GM12875 (cell line): ENCODE measurements around the gene MEIS2.

Experiments used
- H3K4me3 ChIP-seq: one replicate; pipeline ENCODE4 v1.5.1; 2011; ENCODE audit warnings: low read depth, low read length, control low read depth
- TF ChIP-seq, protein P1 (sequence below): IDR thresholded peaks from 2 replicates; pipeline ENCODE4 v1.5.1; 2011; ENCODE audit warnings: low read depth, mild to moderate bottlenecking, control low read depth, inconsistent platforms, low read length, moderate library complexity, borderline replicate concordance; ENCODE audit not compliant: insufficient read depth

The MEIS2 gene

GRCh38 chr15:36877294-36877693 lies 223.1 kb downstream of the MEIS2 start:
- TF ChIP-seq, protein P1, sequence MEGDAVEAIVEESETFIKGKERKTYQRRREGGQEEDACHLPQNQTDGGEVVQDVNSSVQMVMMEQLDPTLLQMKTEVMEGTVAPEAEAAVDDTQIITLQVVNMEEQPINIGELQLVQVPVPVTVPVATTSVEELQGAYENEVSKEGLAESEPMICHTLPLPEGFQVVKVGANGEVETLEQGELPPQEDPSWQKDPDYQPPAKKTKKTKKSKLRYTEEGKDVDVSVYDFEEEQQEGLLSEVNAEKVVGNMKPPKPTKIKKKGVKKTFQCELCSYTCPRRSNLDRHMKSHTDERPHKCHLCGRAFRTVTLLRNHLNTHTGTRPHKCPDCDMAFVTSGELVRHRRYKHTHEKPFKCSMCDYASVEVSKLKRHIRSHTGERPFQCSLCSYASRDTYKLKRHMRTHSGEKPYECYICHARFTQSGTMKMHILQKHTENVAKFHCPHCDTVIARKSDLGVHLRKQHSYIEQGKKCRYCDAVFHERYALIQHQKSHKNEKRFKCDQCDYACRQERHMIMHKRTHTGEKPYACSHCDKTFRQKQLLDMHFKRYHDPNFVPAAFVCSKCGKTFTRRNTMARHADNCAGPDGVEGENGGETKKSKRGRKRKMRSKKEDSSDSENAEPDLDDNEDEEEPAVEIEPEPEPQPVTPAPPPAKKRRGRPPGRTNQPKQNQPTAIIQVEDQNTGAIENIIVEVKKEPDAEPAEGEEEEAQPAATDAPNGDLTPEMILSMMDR: no peak
- H3K4me3 ChIP-seq: no peak overlapping the region

DNA sequence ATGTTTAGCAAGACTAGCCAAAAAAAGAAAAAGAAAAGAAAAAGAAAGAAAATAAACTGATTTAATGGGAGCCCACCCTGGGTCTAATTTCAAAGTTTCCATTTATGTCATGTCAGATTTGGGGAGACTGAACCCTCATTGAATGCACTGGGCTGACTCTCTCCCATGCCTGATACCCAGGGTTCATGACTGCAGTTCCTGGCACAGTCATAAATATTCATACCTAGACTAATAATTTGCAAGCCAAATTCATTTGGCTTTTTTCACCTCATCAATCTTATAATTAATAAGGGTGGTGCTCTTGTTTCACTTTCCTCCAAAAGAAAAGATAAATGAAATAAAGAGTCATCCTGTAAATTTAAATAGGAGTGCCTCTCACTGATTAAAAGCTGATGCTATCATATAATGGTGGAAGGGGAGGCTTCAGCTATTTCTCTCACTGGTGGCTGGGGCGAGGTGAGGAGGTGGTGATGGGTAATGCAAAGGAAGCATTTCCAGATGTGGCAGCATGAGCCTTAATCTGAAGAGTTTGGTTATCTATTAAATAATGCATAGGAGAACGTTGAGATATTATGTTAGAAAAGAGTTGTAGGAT lies 224.5 kb downstream of the MEIS2 start:
- no peak overlapping the region for H3K4me3 ChIP-seq

GRCh38 chr15:36874930-36875329 lies 225.4 kb downstream of the MEIS2 start:
- TF ChIP-seq, protein P1: no peak
- H3K4me3 ChIP-seq: no peak overlapping the region

More for the DNA sequence above, 224.5 kb downstream of the MEIS2 start:
- TF ChIP-seq, protein P1: no peak

DNA sequence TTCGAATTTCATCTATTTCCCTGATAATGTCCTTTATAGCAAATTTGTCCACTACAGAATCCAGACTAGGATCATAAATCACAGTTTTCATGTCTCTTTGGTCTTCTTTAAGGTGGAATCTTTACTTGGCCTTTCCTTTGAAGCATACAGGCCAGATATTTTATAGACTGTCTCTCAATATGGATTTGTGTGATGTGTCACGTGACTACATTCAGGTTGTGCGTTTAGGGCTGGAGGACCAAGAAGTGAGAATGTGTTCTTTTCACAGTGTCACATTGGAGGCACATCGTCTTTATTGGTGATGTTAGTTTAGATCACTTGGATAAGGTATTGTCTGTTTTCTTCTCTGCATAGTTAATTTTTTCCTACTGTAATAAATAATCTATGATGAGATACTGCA lies 232.9 kb downstream of the MEIS2 start:
- TF ChIP-seq, protein P1: no peak
- H3K4me3 ChIP-seq: no peak overlapping the region

DNA sequence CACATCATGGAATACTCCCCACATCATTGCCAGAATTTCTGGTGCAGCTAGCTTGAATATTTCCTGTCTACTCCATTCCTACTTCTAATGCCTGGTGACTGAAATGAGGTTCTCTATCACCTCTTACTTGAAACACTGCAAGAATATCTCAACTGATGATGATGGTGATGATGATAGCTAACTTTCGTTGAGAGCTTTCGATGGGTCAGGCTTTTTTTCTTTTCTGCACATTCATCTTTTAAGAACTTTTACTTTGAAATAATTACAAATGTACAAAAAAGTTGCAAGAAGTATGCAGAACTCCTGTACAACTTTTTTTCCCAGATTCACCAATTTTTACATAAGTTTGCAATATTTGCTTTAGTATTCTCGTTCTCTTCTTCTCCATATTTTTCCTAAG lies 233.5 kb downstream of the MEIS2 start:
- TF ChIP-seq, protein P1: no peak
- no peak overlapping the region for H3K4me3 ChIP-seq

DNA sequence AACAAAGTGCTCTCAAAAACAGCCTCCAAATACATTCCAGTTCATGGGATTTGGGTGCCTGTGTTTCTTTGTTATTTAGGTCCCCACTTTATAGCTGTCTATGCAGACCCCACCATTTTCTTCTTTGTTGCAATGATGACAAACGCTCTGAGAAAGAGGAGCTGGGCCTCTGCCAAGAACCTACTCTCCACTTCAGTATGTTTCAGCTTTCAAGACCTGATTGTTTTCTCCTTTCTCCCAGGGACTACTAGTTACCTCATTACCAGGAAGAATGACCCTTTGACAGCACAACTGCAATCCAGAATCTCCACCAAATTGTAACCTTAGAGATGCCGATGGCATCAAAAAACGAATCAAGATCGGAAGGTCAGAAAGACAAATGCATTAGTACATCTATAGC lies 236.8 kb downstream of the MEIS2 start:
- TF ChIP-seq, protein P1: no peak
- H3K4me3 ChIP-seq: no peak overlapping the region

- TF ChIP-seq, protein P1: no peak
- H3K4me3 ChIP-seq: no peak overlapping the region
These were observed 239.6 kb downstream of the MEIS2 start for GRCh38 chr15:36860792-36861191.
